ENCODE data around the gene BANF1.

BANF1 gene

GRCh38 chr11:65975771-65976170, 26.5 kb upstream of the BANF1 start:
- no peak for TF ChIP-seq CTCF (IDR thresholded peaks at IDR 0.05)

DNA sequence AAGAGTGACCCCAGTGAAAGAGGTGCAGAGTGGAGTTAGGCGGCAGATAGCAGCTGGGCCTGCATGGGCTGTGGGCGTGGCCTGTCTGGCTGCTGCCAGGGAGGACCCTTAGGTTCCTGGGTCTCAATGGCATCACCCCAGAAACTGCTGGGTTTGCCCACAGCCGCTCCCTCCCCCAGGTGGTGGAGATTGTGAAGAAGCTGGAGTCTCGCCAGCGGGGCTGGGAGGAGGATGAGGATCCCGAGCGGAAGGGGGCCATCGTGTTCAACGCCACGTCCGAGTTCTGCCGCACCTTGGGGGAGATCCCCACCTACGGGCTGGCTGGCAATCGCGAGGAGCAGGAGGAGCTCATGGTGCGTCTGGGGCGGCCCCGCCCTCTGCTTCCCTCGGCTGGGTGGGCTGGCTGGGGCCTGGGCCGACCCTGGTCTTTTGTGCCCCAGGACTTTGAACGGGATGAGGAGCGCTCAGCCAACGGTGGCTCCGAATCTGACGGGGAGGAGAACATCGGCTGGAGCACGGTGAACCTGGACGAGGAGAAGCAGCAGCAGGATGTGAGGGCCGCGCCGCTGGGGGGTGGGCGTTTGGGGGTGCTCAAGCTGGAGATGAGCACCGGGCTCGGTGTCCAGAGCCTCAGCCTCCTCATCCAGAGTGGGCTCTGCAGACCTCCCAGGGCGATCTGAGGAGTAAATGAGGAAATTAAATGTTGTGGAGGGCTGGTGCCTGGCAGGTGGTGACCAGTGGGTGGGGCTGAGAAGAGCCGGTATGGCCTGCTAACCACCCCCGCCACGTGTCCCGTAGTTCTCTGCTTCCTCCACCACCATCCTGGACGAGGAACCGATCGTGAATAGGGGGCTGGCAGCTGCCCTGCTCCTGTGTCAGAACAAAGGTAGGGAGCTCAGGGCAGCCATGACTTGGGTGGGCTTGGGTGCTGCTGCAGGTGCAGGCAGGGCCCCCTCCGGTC, 25.8 kb upstream of the BANF1 start:
- no peak for TF ChIP-seq CTCF (IDR thresholded peaks at IDR 0.05)

GRCh38 chr11:65977621-65978390, 24.5 kb upstream of the BANF1 start:
- no peak for TF ChIP-seq CTCF (IDR thresholded peaks at IDR 0.05)

GRCh38 chr11:65978391-65979238, 23.7 kb upstream of the BANF1 start:
- TF ChIP-seq CTCF (IDR thresholded peaks at IDR 0.05), result no peak

- no peak for TF ChIP-seq CTCF (IDR thresholded peaks at IDR 0.05)
Measured at GRCh38 chr11:65979261-65979759, 23.0 kb upstream of the BANF1 start.

DNA sequence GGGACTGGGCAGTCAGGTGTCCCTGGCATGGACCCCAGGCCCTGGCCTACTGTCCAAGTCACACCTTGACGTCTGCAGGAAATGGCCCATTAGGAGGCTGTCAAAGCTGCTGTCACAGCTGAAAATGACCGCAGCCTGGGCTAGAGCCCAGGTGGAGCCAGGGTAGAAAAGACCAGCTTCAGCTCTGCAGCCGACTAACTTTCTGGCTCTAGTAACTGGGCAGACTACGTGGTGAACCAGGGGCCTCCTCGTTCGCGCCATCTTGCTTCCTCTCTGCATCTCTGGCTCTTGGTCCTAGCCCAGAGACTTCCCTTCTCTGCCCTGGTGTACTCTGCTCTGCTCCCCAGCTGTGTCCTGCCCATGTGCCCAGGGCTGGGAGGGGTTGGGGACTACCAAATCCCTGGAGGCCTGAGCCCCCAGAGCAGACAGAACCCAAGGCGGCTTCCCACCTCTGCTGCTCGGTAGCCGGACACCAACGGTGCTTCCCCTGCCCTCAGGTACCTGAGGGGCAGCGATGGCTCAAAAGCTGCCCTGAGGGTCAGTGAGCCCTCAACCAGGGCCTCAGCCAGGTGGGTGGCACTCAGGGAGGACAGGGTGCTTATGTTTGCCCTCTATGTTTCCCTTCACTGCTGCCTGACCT, 21.1 kb upstream of the BANF1 start:
- no peak for TF ChIP-seq CTCF (IDR thresholded peaks at IDR 0.05)

All from LNCAP (cell line).